Right ventricle myocardium superior (tissue), 1 donor: ENCODE measurements around the gene TMEM72. TPM values are rescaled to one million over a fixed set of nuclear protein-coding genes. Genes with fewer than 3 reads are reported as not detected.
A peak's percentile ranks its signal among the peaks of the same experiment; 100 is the strongest.

ENCODE experiments used
- ATAC-seq: fragments of 200-7000 bp; cut with Tn5 transposase; one replicate; pipeline ENCODE4 v1.9.1; 2020; ENCODE audit warnings: mild to moderate bottlenecking; ENCODE audit not compliant: poor library complexity
- DNase-seq: peaks from one replicate; pipeline ENCODE4 v3.0.0-alpha.2; 2020
- intact Hi-C: fragments of 100-400 bp; cut with DNase I; formaldehyde crosslinking; loops from one replicate; pipeline ENCODE4 v1.11.2; 2022
- total RNA-seq: library from RNA; stranded (reverse); fragmentation: NEBNext Ultra II Directional; extraction: Animal tissue kit (Norgen Biotek cat#: 25700); gene quantifications from one replicate; pipeline ENCODE4 v1.2.1, GENCODE V29; 2021
- donor health status: DM: no; HTN: yes; CAD: no; lungs with severe emphysema.

TMEM72 gene
- total RNA-seq, 1 donor from 2014 or later: not detected

DNA sequence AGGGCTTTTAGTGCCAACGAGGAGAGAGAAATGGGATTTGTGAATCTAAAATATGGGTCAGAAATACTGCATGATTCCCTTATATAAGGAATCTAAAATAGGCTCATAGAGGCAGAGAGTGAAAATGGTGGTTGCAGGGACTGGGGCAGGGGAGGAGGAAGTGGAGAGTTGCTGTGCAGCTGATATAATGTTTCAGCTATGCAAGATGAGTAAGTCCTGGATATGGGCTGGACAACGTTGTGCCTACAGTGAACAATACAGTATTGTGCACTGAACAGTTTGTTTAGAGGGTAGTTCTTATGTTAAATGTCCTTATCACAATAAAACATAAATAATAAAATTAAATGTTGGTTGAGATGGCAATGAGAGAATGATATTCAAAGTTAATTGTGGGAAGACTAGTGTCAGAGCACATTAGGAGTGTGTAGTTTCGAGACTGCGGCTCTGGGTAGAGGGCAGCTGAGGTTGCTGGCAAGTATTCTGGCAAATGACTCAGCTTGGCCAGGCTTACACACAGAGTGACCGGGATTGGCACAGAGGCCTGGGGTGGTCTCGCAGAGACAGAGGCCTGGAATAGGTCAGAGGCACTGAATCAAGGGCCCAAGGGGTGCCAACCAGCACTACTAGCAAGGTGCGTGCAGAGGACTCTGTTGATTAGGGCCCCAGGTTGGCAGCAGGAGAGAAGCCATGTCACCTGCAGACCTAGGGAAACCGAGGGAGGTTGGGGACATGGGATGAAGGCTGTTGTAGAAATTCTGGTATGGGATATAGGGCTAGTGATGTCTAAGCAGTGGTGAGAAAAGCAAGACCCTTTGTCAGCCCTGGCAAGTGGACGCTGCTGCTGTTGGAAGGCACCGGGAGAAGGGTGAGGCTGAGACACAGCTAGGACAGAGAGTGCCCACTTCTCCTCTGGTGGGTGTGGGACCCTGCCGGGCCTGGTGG is 70.3 kb downstream of the TMEM72 start:
- ATAC-seq: peak; percentile 40
- DNase-seq: peak; percentile 74
- intact Hi-C loops: no loop called here

DNA sequence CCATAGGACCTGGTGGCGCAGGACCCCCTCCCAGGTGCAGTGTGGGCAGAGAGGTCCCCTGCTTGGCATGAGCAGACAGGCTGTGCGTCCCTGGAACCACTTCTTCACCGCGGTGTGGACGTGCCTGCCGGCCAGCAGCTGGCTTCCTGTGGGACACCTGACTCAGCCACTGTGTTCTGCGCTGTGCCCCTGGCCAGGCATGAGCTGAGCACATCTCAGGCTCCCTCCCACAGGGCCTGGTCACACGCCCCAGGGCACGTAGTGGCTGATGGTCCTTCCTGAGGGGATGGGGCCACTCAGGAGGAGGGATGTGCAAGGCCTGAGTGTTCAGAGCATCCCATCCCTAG is 71.0 kb downstream of the TMEM72 start:
- peak; percentile 30 for ATAC-seq
- peak; percentile 77 for DNase-seq
- intact Hi-C loops: no loop called here

DNA sequence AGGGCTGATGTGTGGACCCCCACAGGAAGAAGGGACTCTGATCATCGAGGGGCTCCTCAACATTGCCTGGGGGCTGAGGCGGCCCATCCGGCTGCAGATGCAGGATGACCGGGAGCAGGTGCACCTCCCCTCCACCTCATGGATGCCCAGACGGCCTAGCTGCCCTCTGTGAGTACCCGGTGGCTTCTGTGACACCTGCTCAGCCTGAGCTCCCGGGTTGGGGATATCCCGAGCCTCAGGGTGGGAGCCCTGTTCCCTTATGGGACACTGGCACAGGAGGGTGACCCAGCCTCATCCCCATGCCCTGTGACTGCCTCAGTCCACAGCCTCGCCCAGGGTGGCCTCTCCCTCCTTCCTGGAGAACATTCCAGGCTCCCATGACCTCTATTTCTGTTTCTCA is 71.4 kb downstream of the TMEM72 start:
- intact Hi-C loops: no loop called here
- ATAC-seq (no peak), DNase-seq (no peak)

DNA sequence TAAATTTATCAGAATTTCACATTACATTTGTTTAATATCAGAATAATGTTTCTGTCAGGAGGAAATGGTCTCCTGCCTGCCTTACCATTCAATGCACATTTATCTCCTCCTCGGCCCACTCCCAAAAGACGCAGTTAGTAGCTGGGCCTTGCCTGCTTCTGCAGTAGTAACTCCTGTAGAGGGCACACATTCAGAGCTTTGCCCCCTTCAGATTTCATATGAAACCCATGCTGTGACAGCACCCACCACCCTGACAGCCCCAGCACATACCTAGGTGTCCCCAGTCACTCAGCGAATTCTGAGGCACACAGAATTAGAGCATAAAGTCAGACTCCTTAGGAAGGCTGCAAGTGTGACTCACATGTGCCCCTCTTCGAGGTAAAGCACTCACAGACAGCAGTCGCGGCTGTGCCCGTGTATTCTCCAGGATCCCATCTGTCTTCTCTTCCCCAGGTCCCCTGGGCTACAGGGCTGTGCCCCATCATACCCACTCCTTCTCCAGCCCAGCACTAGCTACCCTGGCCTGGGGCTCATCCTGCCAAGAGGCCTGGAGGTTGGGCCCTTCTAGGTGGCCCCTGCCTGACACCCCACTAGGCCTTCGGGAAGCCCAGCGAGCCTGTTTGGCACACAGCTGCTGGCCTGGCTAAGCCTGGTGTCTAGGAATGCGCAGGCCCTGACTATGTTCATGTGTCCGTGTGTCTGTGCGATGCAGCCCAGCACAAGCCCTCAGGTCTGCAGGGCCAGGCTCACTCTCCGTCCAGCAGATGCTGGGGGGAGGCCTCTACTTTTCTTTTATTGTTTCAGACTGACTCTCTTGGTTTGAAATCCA is 72.1 kb downstream of the TMEM72 start:
- ATAC-seq (no peak), DNase-seq (no peak)
- intact Hi-C loops: no loop called here

DNA sequence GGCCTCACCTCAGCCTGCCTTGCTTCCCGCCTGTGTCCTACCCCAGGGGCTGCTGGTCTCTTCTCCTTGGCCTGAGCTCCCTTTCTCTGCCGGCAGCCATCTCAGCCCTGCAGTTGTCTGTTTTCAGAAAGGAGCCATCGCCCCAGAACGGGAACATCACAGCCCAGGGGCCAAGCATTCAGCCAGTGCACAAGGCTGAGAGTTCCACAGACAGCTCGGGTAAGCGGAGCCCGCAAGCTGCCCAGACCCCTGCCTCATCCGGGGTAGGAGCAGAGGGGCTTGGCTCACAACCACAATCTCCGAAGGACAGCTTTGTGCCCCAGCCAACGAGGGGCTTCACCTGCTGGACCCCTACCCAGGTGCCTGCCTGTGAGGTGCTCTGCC is 72.8 kb downstream of the TMEM72 start:
- ATAC-seq (no peak), DNase-seq (no peak)
- intact Hi-C loops: no loop called here

DNA sequence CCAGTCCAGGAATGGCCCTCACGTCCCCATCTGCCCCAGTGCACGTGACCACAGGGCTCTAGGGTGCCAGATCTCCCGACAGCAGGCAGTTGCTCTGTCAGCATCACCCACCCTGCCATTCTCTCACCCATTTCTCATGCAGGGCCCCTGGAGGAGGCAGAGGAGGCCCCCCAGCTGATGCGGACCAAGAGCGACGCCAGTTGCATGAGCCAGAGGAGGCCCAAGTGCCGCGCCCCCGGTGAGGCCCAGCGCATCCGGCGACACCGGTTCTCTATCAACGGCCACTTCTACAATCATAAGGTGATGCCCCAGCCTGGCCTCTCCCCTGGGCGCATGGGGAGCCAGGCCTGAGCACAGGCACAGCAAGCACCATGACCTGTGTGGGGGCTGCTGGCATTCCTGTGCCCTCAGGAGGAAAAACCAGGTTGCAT is 73.5 kb downstream of the TMEM72 start:
- DNase-seq (no peak), ATAC-seq (peak; percentile 7)
- intact Hi-C loops: no loop called here

DNA sequence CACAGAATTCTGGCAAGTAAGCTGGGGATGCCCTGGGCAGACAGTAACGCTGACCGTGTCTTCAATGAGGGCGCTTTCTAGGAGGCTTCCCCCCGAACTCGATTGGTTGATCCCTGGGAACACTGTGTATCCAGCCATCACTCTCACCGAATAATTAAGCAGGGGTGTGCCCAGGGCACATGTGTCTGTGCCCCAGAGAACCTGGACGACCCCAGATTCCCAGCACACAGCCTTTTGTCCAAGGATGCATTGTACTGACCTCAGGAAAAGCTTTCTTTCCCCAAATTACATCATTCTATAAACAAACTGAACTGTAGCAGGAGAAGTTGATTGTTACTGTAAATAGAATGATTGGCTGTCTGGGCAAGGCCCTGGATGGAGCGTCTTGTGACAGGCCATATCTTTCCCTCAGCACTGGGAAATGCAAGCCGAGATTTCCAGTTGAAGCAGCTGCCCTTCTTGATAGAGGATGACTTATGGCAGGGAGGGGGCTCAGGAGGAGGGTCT is 74.1 kb downstream of the TMEM72 start:
- ATAC-seq (peak; percentile 11), DNase-seq (no peak)
- intact Hi-C loops: no loop called here

DNA sequence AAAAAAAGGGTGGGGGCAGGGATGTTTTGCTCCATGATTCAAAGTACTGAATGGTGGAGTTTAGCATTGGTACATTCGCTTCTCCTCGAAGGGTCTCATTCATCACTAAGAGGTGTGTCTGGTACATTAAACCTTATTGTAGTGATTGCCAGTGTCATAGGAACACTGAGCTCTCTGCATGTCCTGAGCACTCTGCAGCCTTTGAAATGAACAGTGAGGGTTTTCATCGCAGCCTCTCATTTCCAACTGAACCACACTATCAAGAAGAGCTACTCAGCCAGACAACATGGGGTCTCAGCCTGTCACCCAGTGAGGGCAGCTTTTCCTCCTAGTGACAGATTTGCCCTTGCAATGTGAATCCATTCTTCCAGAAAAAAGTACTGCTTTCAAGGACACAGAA is 75.0 kb downstream of the TMEM72 start:
- no peak for ATAC-seq
- intact Hi-C loops: no loop called here
- DNase-seq: no peak

Other genes with a start within 250 kb of the TMEM72 start
- 87.5 TPM for gene RASSF4, start 48.5 kb downstream of the TMEM72 start, total RNA-seq
- 35.1 TPM for gene DEPP1, start 67.5 kb downstream of the TMEM72 start, total RNA-seq
- gene ZNF22, start 89.6 kb downstream of the TMEM72 start, total RNA-seq: 11.4 TPM